Globus pallidus (tissue), 1 donor: ENCODE data around the gene RAB6D.
"Not testable (repeated sequence)": the region's sequence is repeated elsewhere in the genome, so short reads cannot be mapped to it uniquely, and the experiment has no call there.

Source experiments
- DNase-seq: peaks from one replicate; pipeline ENCODE4 v3.0.0-alpha.2; 2015; ENCODE audit warnings: low spot score

The RAB6D gene

GRCh38 chr2:131363703-131364186, at the start of gene RAB6D:
RAB6D (minus strand) TSS chr2:131364168; CDS start chr2:131363720, 448 bp downstream.
- DNase-seq: not testable (repeated sequence)

DNA sequence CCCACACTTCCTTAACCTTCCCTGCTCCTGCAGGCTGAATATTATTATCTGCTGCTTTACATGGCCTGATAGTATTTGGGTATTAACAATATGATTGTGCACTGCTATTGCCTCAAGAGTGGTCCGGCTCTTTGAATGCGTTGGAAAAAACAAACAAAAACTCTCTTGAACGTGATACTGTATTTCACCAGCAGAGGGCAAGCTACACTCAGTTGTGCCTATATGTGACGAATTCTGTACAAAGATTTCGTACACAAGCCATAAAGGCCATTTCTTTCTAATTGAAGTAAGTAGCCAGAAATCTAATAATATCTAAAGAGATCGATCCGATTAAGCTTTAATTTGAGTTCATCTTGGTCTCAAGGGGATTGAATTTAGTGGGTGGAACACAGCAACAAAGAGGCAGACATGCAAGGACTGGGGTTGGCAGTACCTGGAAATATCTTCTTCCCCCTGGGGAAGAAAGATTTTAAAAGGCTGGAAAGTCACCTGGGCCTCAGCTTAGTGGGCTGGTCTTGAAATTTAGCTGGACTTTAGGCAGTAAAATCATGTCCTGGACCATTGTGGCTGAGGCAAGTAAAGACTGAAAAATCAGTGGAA, 49.3 kb upstream of the RAB6D start:
- DNase-seq: peak; percentile 38

GRCh38 chr2:131410173-131410572, 46.2 kb upstream of the RAB6D start:
- DNase-seq: no peak

- no peak for DNase-seq
Measured at GRCh38 chr2:131408778-131409177, 44.8 kb upstream of the RAB6D start.

- no peak for DNase-seq
Measured at GRCh38 chr2:131408207-131408606, 44.2 kb upstream of the RAB6D start.

DNA sequence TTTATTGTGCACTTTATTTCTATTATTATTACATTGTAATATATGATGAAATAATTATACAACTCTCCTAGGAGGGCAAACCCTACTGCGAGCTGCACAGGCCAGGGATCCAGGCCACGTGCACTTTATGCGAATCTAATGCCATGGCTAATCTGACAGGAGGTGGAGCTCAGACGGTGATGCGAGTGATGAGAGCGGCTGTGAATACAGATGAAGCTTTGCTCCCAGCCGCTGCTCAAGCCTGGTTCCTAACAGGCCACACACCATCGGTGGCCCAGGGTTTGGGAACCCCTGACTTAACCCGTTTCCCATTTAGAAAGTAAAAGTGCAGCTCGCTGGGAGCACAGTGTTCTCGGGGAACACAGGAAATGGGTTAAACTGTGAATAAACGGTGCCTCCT, 40.8 kb upstream of the RAB6D start:
- no peak for DNase-seq

GRCh38 chr2:131402320-131403039, 38.5 kb upstream of the RAB6D start:
- DNase-seq: no peak

- no peak for DNase-seq
Measured at GRCh38 chr2:131400849-131401248, 36.9 kb upstream of the RAB6D start.

DNA sequence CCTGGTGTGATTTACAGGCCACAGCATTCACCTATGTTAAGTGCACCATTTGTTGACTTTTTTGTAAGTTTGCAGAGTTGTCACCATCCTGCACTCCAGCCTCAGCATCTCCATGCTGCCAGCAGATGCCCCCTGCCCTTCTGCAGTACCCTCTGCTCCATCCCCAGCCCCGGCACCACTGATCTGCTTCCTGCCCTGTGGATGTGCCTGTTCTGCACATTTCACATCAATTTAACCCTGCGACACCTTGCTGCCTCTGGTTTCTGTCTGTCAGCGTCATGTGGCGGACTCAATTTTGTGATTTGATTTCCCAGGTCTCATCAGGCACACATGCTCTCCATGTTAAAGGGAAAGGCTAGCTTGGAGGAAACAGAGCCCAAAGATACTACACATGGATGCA, 36.5 kb upstream of the RAB6D start:
- not testable (repeated sequence) for DNase-seq

DNA sequence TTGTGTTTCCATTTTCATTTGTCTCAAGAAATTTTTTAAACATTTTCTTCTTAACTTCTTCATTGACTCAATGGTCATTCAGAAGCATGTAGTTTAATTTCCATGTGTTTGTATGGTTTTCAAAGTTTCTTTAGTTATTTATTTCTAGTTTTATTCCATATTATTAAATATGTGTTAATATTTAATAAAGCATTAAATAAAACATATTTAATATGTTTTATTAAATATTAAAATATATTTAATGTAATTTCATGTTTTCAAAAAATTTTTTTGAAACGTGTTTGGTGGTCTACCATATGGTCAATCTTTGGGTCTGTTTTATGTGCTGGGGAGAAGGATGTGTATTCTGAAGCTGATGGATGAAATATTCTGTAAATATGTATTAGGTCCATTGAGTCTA, 32.2 kb upstream of the RAB6D start:
- DNase-seq: not testable (repeated sequence)

GRCh38 chr2:131395024-131395645, 31.2 kb upstream of the RAB6D start:
- not testable (repeated sequence) for DNase-seq

- no peak for DNase-seq
Measured at GRCh38 chr2:131394147-131394931, 30.4 kb upstream of the RAB6D start.

DNA sequence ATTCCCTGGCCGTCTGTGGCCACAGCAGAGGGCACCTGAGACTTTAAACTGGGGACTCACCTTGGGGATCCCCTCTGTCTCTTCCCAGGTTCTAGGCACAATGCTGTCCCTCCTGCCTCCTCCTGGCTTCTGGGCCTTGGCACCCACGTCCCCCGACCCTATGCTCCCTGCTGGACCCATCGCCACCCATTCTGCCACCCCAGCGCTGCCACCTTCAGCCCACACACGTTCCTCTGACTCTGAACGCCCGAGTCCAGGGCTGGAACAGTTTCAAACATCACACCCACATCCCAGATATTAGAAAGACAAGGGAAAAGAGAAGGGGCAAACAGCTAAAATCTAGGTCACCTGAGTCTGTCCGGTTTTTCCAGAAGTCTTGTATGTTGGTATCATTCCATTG, 28.0 kb upstream of the RAB6D start:
- DNase-seq: not testable (repeated sequence)

- not testable (repeated sequence) for DNase-seq
Measured at GRCh38 chr2:131391471-131391870, 27.5 kb upstream of the RAB6D start.

- DNase-seq: not testable (repeated sequence)
Measured at GRCh38 chr2:131390495-131391130, 26.6 kb upstream of the RAB6D start.

DNA sequence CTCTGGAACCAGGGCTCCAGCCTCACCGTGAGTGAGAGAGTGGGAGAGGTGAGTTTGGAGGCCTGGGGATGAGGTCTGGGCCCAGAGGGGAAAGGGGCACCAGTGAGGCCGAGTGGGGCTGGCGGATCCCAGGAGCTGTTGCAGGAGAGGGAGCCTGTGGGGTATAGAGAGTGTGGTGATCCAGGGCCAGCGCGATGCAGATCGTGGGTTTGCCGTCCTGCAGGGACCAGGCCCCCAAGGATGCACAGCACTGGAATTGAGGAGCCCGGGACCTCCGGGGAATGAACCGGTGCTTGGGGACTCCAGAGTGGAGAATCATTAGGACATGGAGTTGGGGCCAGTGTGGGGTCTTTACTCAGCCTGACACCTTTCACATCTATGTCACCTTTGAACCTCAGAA, 25.7 kb upstream of the RAB6D start:
- DNase-seq: no peak

DNA sequence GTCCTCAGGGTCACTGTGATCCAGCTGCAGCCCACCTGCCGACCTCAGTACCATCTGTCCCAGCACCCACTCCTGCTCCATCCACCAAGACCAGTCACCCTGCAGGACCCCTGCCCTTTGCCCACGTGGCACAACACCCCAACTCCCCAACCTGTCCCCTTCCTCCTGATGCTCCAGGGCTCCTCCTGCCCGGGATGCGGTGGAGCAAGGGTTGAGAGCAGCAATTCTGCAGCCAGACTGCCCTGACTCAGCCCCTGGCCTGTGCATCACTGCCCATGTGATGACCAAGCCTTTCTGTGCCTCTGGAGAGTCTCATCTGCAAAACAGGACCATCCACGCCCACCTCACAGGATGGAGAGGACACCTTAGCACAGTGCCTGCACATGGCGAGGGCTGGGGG, 24.9 kb upstream of the RAB6D start:
- not testable (repeated sequence) for DNase-seq

- not testable (repeated sequence) for DNase-seq
Measured at GRCh38 chr2:131373111-131373510, 9.1 kb upstream of the RAB6D start.

GRCh38 chr2:131369954-131370353, 6.0 kb upstream of the RAB6D start:
- no peak for DNase-seq

DNA sequence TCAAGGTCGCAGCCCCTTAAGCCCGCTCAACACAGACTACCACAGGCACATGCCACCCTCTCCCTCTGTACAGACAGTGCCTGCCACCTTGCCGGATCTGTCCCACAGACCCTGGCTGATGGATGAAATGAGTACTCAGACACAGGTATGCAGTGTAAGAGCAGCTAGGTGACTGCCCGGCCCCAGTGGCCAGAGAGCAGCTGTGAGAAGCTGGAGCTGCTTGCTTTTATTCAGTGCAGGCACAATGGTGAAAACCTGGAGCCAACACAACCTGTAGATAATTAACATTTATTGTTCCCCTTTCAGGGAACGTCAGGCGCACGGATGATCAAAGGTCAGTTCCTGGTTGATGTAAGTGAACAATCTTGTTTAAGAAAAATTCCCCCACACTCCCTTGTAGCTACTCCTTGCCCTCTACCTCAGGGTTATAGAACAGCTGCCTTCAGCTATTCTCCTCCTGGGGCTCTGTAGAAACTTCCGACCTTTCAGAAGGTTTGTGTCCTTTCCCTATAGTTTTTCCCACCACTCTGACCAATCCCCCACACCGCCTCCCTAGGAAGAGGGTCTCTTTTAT, 4.6 kb upstream of the RAB6D start:
- not testable (repeated sequence) for DNase-seq

DNA sequence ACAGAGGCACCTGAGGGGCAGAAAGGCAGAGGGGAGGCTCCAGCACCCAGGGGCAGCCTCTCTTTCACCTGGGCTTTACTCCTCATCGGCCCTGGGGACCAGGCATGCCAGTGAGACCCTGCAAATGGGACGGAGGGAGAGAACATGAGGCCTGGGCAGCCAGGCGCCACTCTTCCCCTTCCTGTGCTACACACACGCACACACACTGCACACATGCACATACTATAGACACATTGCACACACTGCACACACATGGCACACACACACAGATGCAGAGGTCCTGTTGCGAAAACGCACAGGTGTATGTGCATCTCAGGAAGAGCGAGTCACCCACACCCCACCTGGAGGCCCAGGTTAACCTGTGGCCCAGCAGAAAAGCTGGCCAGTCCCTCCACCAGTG, 3.4 kb upstream of the RAB6D start:
- no peak for DNase-seq
